ENCODE measurements around the gene SPC24. TPM values are rescaled to one million over a fixed set of nuclear protein-coding genes. Genes with fewer than 3 reads are reported as not detected.

SPC24 gene
- total and polyA plus RNA-seq, 9 of the 15 experiments (the other 6 are each of a cell fraction or from before 2014, with no cell fraction given), result 18.2 to 154 (median 60.9) TPM

- ATAC-seq, result no peak
- Histone ChIP-seq H4K20me1 (replicated peaks; ENCODE audit: control insufficient read depth, insufficient read depth, low read length) (peaks cover 33% of the 10 kb centered on the region), H3K4me1 (replicated peaks in 1 of 2; ENCODE audit: control insufficient read depth in 2 of 2, insufficient read depth in 2 of 2, low read length in 2 of 2) (peaks cover 0 to 14% of the 10 kb centered on the region in 2 experiments; a peak in 1 of 5 replicates), H3K27ac (ENCODE audit: extremely low read depth, low read depth, low read length) (no peak overlapping the region), H3K36me3 (ENCODE audit: control insufficient read depth, insufficient read depth, low read length) (peaks cover 96% of the 10 kb centered on the region), H3K9me1 (ENCODE audit: control insufficient read depth, insufficient read depth, low read length) (peaks cover 5% of the 10 kb centered on the region), H3K4me3 (no peak overlapping the region), H3K4me2 (ENCODE audit: insufficient read depth, low read length) (no peak overlapping the region), H3K9me3 (replicated peaks; ENCODE audit: control insufficient read depth, insufficient read depth, low read depth, low read length) (no peaks in the 10 kb centered on the region), H3K9ac (ENCODE audit: insufficient read depth in 1 of 2, low read depth in 2 of 2, low read length in 2 of 2) (no peak overlapping the region), H3K27me3 (ENCODE audit: control insufficient read depth in 2 of 2, insufficient read depth in 2 of 2, low read length in 2 of 2) (no peaks in the 10 kb centered on the region), H2AFZ (ENCODE audit: low read depth, low read length) (no peak overlapping the region), H3K79me2 (ENCODE audit: control insufficient read depth, insufficient read depth, low read length) (peaks cover 68% of the 10 kb centered on the region)
- ChIA-PET POLR2A (interaction anchor here (2.4 to 4.4 kb wide), 2 partner anchors 9 to 14 kb away, joined by 8 to 54 read pairs; no protein-coding TSS in a partner anchor), CTCF (ENCODE audit: low intra/inter-chr PET ratio) (no interaction called here)
- BruUV-seq (replicated peaks), result no TSS peak
- intact Hi-C loops (cut with micrococcal nuclease) (no loop called here), in situ Hi-C loops (cut with MboI) (no loop called here)
- whole genome bisulfite sequencing (ENCODE audit: insufficient coverage, low coverage, missing lambda C conversion rate), result 96% methylated on average over 13 of the region's 13 CpGs
- TF ChIP-seq ZNF780A (CRISPR knock-in tag; IDR thresholded peaks at IDR 0.05) (no peak), TAF15 (IDR thresholded peaks at IDR 0.05; ENCODE audit: low read depth, low read length) (no peak), RBFOX2 (IDR thresholded peaks at IDR 0.05; ENCODE audit: low read depth, low read length) (peak; percentile 58), UBTF (IDR thresholded peaks at IDR 0.05; ENCODE audit: borderline replicate concordance in 1 of 2, low read depth in 2 of 2, low read length in 2 of 2) (no peak), ZC3H4 (CRISPR knock-in tag; IDR thresholded peaks at IDR 0.05; ENCODE audit: borderline replicate concordance) (0 out of 2 replicates have a peak, but pooled peaks have one; percentile 50), SUPT5H (IDR thresholded peaks at IDR 0.05) (peak; percentile 6; the same call in 1 of the 2 replicates), POLR2G (IDR thresholded peaks at IDR 0.05; ENCODE audit: low read depth, low read length) (peak; percentile 48)
- DNase-seq (ENCODE audit: extremely low read depth in 1 of 4, low spot score in 3 of 4), result no peak
- no peak for FAIRE-seq
These were observed 49.1 kb downstream of the SPC24 start for GRCh38 chr19:11106477-11106876.
